Measurements from ENCODE around the gene C1orf21.

The C1orf21 gene

GRCh38 chr1:184443201-184443600 is 56.4 kb downstream of the C1orf21 start:
- H3K4me2 ChIP-seq (ENCODE audit: low read length): no peak overlapping the region
- no peak overlapping the region for H3K4me3 ChIP-seq (ENCODE audit: low read depth, low read length, poor library complexity, severe bottlenecking)
- no peaks in the 10 kb centered on the region for H3K79me2 ChIP-seq (ENCODE audit: insufficient read depth, low read length)
- no peak overlapping the region for H3K27ac ChIP-seq (ENCODE audit: low read depth, low read length, poor library complexity, severe bottlenecking)
- H3F3A ChIP-seq (ENCODE audit: insufficient read depth, low read length): no peaks in the 10 kb centered on the region
- TF ChIP-seq, protein P1, sequence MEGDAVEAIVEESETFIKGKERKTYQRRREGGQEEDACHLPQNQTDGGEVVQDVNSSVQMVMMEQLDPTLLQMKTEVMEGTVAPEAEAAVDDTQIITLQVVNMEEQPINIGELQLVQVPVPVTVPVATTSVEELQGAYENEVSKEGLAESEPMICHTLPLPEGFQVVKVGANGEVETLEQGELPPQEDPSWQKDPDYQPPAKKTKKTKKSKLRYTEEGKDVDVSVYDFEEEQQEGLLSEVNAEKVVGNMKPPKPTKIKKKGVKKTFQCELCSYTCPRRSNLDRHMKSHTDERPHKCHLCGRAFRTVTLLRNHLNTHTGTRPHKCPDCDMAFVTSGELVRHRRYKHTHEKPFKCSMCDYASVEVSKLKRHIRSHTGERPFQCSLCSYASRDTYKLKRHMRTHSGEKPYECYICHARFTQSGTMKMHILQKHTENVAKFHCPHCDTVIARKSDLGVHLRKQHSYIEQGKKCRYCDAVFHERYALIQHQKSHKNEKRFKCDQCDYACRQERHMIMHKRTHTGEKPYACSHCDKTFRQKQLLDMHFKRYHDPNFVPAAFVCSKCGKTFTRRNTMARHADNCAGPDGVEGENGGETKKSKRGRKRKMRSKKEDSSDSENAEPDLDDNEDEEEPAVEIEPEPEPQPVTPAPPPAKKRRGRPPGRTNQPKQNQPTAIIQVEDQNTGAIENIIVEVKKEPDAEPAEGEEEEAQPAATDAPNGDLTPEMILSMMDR (IDR thresholded peaks at IDR 0.05; ENCODE audit: low read length): no peak
- no peak for TF ChIP-seq EZH2 (IDR thresholded peaks at IDR 0.05; ENCODE audit: borderline replicate concordance, low read length)
- H3K4me1 ChIP-seq (ENCODE audit: insufficient read depth, low read length, severe bottlenecking): no peaks in the 10 kb centered on the region
- no peaks in the 10 kb centered on the region for H3K27me3 ChIP-seq (ENCODE audit: insufficient read depth, low read length)
- no peaks in the 10 kb centered on the region for H4K20me1 ChIP-seq (ENCODE audit: insufficient read depth, low read length)
- no peak overlapping the region for H3K9ac ChIP-seq (ENCODE audit: low read length)
- H3K9me2 ChIP-seq (ENCODE audit: low read depth, low read length): no peaks in the 10 kb centered on the region
- no peaks in the 10 kb centered on the region for H3K9me3 ChIP-seq (ENCODE audit: low read length)
- H2AFZ ChIP-seq (ENCODE audit: low read length): no peak overlapping the region
- no peaks in the 10 kb centered on the region for H3K36me3 ChIP-seq (ENCODE audit: insufficient read depth, low read length)

GRCh38 chr1:184443624-184444023 is 56.8 kb downstream of the C1orf21 start:
- Histone ChIP-seq H3F3A (ENCODE audit: insufficient read depth, low read length) (no peaks in the 10 kb centered on the region), H3K9me2 (ENCODE audit: low read depth, low read length) (no peaks in the 10 kb centered on the region), H3K4me1 (ENCODE audit: insufficient read depth, low read length, severe bottlenecking) (no peaks in the 10 kb centered on the region), H4K20me1 (ENCODE audit: insufficient read depth, low read length) (no peaks in the 10 kb centered on the region), H2AFZ (ENCODE audit: low read length) (no peak overlapping the region), H3K79me2 (ENCODE audit: insufficient read depth, low read length) (no peaks in the 10 kb centered on the region), H3K4me2 (ENCODE audit: low read length) (no peak overlapping the region), H3K36me3 (ENCODE audit: insufficient read depth, low read length) (no peaks in the 10 kb centered on the region), H3K4me3 (ENCODE audit: low read depth, low read length, poor library complexity, severe bottlenecking) (no peak overlapping the region), H3K9ac (ENCODE audit: low read length) (no peak overlapping the region), H3K9me3 (ENCODE audit: low read length) (no peaks in the 10 kb centered on the region), H3K27me3 (ENCODE audit: insufficient read depth, low read length) (no peaks in the 10 kb centered on the region), H3K27ac (ENCODE audit: low read depth, low read length, poor library complexity, severe bottlenecking) (no peak overlapping the region)
- TF ChIP-seq, protein P1 (IDR thresholded peaks at IDR 0.05; ENCODE audit: low read length): no peak

GRCh38 chr1:184445997-184446396 is 59.2 kb downstream of the C1orf21 start:
- H3K36me3 ChIP-seq (ENCODE audit: insufficient read depth, low read length): no peaks in the 10 kb centered on the region
- H3F3A ChIP-seq (ENCODE audit: insufficient read depth, low read length): no peaks in the 10 kb centered on the region
- no peak overlapping the region for H3K27ac ChIP-seq (ENCODE audit: low read depth, low read length, poor library complexity, severe bottlenecking)
- no peaks in the 10 kb centered on the region for H3K79me2 ChIP-seq (ENCODE audit: insufficient read depth, low read length)
- no peaks in the 10 kb centered on the region for H3K9me2 ChIP-seq (ENCODE audit: low read depth, low read length)
- no peak overlapping the region for H3K4me2 ChIP-seq (ENCODE audit: low read length)
- TF ChIP-seq EZH2 (IDR thresholded peaks at IDR 0.05; ENCODE audit: borderline replicate concordance, low read length): no peak
- TF ChIP-seq, protein P1 (IDR thresholded peaks at IDR 0.05; ENCODE audit: low read length): no peak
- H3K27me3 ChIP-seq (ENCODE audit: insufficient read depth, low read length): no peaks in the 10 kb centered on the region
- H4K20me1 ChIP-seq (ENCODE audit: insufficient read depth, low read length): no peaks in the 10 kb centered on the region
- no peak overlapping the region for H3K4me3 ChIP-seq (ENCODE audit: low read depth, low read length, poor library complexity, severe bottlenecking)
- H3K9me3 ChIP-seq (ENCODE audit: low read length): no peaks in the 10 kb centered on the region
- no peak overlapping the region for H3K9ac ChIP-seq (ENCODE audit: low read length)
- no peak overlapping the region for H2AFZ ChIP-seq (ENCODE audit: low read length)
- no peaks in the 10 kb centered on the region for H3K4me1 ChIP-seq (ENCODE audit: insufficient read depth, low read length, severe bottlenecking)
